GM19351 (cell line): ENCODE measurements around the gene APIP.

Experiments
- ATAC-seq: cut with Tn5 transposase; IDR thresholded peaks from one replicate; pipeline ENCODE4 v1.9.1; 2021; ENCODE audit warnings: mild to moderate bottlenecking, moderate library complexity; ENCODE audit not compliant: unreplicated experiment

APIP gene

GRCh38 chr11:34844463-34845112 is 71.6 kb downstream of the APIP start:
- no peak for ATAC-seq

- no peak for ATAC-seq
Observed at GRCh38 chr11:34843271-34843670, 72.9 kb downstream of the APIP start.

- peak; percentile 78 for ATAC-seq
Observed at GRCh38 chr11:34840736-34841386, 75.3 kb downstream of the APIP start.

- ATAC-seq, result no peak
Observed at GRCh38 chr11:34839969-34840368, 76.2 kb downstream of the APIP start.

GRCh38 chr11:34836958-34837856 is 79.0 kb downstream of the APIP start:
- no peak for ATAC-seq

- no peak for ATAC-seq
Observed at GRCh38 chr11:34833602-34834001, 82.6 kb downstream of the APIP start.
